ENCODE measurements around the gene NUP93.

The NUP93 gene

DNA sequence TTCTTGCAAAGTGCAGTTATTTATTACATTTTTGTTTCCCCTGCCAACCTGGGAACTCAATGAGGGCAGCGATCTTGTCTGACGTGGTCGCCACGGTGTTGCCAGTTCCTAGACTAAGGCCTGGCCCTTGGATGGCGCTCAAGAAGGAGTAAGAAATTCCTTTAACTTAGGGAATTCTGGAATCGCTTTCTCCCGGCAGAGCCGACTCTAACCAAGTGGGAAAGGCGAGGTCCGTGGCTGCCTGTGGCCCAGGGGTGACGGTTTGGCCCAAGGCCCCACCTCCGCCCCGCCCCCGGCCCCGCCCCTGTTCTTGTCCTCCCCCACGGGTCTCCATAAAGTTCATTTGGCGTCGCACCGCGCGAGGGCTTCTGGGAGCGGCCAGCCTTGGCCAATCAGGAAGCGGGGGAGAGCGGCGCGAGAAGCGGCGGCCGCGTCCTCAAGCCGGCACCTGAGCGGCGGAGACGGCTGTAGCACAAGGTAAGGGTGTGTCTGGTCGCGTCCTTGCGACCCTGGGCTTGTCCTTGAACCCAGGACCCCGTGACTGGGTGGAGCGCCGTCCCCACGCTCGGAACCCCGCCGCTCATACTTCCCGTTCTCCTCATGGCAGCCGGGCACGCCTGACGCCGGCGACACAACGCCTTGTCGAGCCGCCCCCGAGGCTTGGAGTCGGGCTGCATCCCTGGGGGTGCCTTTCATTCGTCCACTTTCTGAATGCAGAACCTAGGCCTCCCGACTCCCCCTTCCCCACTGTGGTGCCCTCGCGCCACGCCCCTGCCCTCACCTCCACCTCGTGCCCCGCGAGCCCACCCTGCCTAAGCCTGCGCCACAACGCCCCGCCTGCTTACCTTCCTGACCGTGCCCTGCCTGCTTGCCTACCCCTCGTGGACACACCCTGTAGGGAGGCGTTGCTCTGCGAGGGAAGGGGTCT lies at the start of gene NUP93:
Gene NUP93, plus strand, starts transcription at position 395 of the 928 bp plus-strand sequence. CDS start 18,119 bp downstream, outside the sequence.
- DNase-seq (ENCODE audit: low read depth in 2 of 2), result peak; percentile 71 to 73

DNA sequence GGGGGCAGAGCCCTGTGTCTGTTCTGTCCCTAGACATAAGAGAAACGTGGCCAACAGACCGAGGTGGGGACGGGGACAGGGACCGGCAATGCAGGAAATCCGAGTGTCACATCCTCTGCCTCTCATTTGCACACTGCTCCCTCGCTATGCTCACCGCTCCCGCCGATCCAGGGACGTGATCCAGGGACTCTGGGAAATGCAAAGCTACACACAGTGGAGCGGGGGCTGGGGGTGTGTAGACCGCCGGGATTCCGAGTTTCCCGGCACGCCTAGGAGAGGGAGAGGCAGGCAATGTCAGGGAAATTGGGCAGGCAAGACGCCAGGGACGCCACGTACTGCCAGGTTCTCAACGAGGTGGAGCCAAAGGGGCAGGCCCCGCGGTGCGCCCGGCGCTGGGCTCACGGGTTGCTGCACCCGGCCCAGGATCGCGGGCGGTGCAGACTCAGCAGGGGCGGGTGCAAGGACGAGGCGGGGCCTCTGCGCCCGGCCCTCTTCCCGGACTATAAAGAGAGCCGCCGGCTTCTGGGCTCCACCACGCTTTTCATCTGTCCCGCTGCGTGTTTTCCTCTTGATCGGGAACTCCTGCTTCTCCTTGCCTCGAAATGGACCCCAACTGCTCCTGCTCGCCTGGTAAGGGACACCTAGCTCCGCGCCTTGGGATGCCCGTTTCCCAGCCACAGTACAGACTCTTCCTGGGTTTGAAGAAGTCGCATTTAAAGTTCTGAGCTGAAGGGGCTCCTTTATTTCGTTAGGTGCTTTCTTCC lies 47.8 kb upstream of the NUP93 start, which contains the start of gene MT1X:
Gene MT1X, plus strand, starts transcription at position 532 of the 764 bp plus-strand sequence. Its CDS starts 71 bp downstream, at position 603.
- DNase-seq (ENCODE audit: low read depth in 2 of 2), result peak; percentile 68 to 77

DNA sequence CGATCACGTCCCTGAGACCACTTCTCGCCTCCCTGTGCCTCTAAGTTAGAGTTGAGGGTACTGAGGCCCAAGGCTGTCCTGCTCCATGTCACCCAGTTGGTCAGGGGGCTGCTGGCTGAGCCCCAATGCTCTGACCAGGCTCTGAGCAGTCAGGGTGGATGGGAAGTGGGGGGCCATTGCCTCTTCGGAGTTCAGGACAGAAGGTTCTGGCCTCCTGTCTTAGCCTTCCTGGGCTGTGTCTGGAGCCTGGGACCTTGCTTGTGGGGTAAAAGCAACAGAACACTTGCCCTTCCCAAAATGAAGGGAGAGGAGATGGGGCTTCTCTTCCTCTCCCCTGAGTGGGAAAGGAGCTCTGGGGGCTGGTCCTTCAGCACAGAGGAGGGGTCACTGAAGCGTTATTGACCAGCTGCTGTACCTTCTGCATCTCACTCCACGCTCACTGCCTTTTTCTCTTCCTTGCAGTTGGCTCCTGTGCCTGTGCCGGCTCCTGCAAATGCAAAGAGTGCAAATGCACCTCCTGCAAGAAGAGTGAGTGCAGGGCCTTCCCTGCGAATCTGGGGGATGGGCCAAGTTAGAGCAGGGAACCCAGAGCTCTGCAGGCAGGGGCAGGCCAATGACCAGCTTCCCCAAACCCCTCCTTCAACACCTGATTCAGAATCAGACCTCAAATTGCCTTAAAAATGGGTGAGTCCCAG lies 47.1 kb upstream of the NUP93 start:
- no peak for DNase-seq (ENCODE audit: low read depth in 2 of 2)

- DNase-seq (ENCODE audit: low read depth in 2 of 2), result no peak
These were observed 46.3 kb upstream of the NUP93 start for GRCh38 chr16:56683424-56684172.

DNA sequence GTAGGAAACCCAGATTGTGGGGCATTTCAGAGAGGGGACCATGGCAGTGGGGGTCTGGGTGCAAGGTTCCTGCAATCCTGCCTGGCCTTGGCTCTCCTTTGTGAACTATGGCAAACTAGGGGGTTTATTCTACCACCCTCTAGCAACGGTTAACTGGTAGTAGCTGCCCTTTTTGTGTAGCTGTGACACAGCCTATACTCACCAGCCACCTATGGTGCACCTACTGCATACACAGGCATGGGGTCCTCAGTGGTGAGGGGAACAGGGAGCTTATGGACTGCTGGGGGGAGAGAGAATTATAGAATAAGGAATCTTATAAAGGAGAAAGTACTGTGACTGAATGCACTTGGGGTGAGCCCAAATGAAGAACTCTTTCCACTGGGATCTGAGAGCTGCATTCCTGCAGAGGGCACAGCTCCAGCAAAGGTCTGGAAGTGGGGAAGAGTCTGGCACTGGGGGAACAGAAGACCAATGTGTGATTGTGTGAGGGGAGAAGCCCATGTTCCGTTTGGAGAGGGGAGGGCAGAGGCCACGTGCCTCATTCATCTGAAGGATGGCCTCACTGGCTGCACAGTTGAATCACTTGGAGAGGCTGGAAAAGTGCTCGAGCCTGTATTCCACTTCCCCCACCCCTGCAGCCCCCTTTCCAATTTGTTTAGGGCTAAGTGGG lies 45.5 kb upstream of the NUP93 start:
- DNase-seq (ENCODE audit: low read depth in 2 of 2), result no peak

DNA sequence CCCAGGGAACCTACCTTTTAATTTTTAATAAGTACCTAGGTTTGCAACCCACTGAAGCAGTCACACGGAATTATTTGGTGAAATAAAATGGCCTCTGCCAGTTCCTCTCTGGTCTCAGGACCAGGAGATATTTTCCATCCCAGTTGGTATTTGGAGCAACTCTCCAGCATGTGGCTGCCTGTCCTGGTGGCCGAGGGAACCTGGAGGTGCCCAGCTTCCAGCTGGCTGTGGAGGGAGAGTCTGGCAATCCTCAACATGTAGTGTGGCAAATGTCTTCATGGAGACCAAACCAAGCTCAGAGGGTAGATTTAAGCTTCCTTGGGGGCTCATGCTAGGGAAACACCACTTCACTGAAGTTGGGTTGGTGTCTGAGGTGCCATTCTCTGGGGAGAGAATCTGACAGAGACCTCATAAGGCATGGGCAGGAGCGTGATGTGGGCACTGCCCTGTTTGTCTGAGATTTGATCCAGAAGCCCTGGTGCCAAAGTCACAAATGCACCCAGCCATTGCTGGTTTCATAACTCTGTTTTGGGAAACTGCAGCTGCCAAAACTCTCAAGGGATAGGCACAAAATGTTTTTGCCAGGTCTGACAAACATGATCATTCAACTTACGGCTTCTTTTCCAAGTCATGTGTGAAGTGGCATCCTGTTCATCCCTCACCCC lies 44.9 kb upstream of the NUP93 start:
- DNase-seq (ENCODE audit: low read depth in 2 of 2), result no peak

- no peak for DNase-seq (ENCODE audit: low read depth in 2 of 2)
These were observed 43.2 kb upstream of the NUP93 start for GRCh38 chr16:56686758-56687157.

DNA sequence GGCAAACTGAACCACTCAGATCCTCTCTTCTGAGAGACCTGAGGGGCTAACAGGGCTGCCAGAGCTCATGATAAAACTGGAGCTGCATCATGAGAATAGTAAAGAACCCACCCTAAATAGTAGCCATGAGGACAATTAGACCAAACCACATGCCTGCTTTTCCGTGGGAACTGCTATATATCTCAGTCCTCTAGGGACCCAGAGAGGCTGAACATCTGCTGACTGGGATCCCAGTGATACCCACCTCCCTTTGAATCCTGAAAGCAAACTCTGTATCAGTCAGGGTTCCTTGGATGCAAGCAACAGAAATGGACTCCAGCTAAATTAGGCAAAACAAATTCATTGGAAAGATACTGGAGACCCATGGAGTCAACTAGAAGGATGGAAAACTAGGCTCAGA lies 41.2 kb upstream of the NUP93 start:
- DNase-seq (ENCODE audit: low read depth in 2 of 2), result no peak

DNA sequence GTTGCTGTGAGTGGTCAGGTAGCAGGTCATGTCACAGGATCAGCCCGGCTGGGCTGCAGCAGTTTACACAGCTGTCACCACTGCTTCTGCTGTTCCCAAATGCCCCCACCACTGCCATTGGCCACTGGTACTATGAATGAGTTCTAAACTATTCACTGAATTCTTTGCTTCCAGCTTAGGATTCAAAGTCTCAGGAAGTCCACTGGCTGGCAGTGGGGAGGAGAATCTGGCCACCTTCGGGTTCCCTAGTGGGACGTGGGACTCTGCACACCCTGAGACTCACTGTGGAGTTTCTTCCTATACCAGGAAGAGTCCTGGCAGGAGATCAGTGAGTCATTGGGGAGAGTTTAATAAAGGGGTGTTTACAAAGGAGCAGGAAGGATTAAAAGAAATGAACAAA lies 40.8 kb upstream of the NUP93 start:
- DNase-seq (ENCODE audit: low read depth in 2 of 2), result no peak

GRCh38 chr16:56690420-56691122 lies 39.4 kb upstream of the NUP93 start:
- DNase-seq (ENCODE audit: low read depth in 2 of 2), result no peak

GRCh38 chr16:56691885-56692284 lies 38.0 kb upstream of the NUP93 start:
- no peak for DNase-seq (ENCODE audit: low read depth in 2 of 2)

- DNase-seq (ENCODE audit: low read depth in 2 of 2), result no peak
These were observed 34.7 kb upstream of the NUP93 start for GRCh38 chr16:56695246-56695645.

GRCh38 chr16:56697456-56698155 lies 32.3 kb upstream of the NUP93 start:
- no peak for DNase-seq (ENCODE audit: low read depth in 2 of 2)

- no peak for DNase-seq (ENCODE audit: low read depth in 2 of 2)
These were observed 29.7 kb upstream of the NUP93 start for GRCh38 chr16:56700195-56700594.

- no peak for DNase-seq (ENCODE audit: low read depth in 2 of 2)
These were observed 29.3 kb upstream of the NUP93 start for GRCh38 chr16:56700631-56701030.

- DNase-seq (ENCODE audit: low read depth in 2 of 2), result no peak
These were observed 28.4 kb upstream of the NUP93 start for GRCh38 chr16:56701534-56701933.

DNA sequence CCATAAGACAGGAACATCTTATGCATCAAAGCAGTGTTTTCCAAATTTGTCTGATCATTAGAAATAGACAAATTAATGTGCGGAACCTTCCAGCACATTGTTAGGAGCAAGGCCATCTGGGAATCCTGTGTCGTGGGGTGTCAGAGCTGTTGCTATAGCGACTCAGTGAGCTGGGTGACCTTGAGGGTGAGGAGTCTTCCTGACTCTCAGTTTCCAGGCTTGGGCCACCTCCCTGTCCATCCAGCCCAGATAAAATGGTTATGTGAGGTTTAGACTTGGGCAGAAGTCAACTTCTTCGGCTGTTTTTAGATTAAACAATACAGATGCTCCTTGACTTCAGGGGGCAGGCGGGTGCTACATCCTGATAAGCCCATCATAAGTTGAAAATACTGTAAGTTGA lies 27.1 kb upstream of the NUP93 start:
- DNase-seq (ENCODE audit: low read depth in 2 of 2), result no peak

DNA sequence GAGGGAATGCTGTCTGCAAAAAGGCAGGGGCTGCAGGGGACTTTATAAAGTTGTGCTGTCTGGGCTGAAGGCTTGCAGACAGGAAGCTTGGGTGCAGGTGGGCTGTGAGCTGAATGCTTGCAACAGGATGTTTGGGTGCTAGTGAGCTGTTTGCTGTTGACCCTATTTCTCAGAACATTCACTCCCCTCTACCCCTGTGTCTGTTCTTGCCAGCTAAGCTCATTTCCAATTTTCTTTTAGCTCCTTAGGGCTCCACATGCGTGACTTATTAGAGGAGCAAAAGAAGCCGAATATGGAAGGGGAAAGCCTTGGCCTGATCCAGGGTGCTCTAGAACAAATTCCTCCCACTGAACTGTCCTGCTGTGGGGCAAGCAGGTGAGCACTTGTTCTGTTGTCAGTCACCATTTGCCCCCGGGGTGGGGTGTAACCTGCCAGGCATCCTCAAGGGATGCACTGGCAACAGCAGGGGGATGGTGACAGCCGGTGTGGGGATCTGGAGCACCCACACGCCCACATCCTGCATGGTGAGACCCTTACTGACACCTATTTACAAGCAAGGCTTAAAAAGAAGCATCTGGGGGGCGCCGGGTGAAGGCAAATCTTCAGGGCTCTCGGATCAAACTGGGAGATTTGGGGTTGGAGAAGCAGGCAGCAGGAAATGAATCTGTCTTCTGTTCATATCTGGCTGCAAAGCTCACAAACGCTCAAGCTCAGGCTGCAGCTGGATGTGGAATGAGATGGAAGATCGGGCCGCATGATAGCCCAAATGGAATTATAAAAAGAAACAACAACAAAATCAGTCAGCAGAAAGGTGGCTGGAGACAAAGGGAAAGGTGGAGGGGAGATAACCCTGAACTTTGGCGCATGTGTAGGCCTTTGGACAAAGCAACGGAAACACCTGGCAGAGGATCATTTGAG lies 21.1 kb upstream of the NUP93 start:
- no peak for DNase-seq (ENCODE audit: low read depth in 2 of 2)

Data from stimulated activated CD8-positive, alpha-beta memory T cell treated with anti-CD3 and anti-CD28 coated beads, Interleukin-7, amount 100 ng/mL, for 1 hour (primary cell).